Daoy (cell line): ENCODE results near the gene ABHD17A. TPM values are rescaled to one million over a fixed set of nuclear protein-coding genes. Genes with fewer than 3 reads are reported as not detected.
A peak's percentile ranks its signal among the peaks of the same experiment; 100 is the strongest.

ENCODE experiments used
- DNase-seq: peaks from one replicate; pipeline ENCODE4 v3.0.0-alpha.2; 2015; ENCODE audit warnings: low read depth
- total RNA-seq: library from RNA; depleted of rRNA; stranded (reverse); fragments of >200 nt; shearing (Covaris generic); gene quantifications from 2 replicates; pipeline ENCODE4 v1.2.3, GENCODE V29; 2014; rRNA removed

The ABHD17A gene
- total RNA-seq, 1 experiment from 2014 or later: 76.5 TPM

DNA sequence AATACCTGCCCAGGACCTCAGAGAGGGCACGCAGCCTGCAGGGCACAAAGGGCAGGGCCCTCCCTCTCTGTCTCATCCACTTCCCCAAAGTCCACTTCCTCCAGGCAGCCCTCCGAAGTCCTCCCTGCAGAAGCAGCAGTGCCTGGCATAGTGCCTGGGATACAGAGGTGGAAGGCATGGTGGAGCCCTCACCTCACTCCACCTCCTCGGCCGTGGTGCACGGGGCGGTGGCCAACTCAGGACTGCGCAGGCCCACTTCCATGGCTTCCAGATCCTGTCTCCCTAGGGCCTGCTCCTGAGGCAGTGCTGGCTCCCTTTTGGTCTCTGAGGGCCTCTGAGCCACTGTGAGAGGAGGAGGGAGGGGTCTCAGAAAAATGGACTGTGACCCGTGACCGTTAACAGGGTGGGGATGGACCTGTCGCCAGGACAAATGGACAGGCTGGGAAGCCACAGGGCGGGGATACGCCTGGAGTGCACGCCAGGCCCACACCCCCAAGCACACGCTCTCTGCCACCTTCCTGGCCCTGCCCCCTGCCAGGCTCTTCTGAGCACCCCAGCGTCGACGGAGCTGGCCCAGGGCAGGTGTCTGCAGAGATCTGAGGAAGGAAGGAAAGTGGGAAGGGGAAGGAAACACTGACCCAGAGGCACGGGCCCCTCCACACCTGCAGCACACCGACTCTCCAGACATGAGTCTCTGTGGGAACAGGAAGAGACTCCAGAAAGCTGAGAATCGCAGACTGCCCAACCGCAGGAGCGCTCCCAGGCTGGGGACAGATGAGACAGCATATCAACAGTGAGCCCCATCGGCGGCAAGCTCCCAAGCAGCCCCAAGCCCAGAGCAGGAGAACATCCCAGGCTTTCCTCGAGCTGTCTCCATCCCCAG, 45.4 kb downstream of the ABHD17A start:
- no peak for DNase-seq

- DNase-seq: peak; percentile 58
Measured at GRCh38 chr19:1837625-1838105, 47.6 kb downstream of the ABHD17A start.

- DNase-seq: no peak
Measured at GRCh38 chr19:1837222-1837565, 48.1 kb downstream of the ABHD17A start.

DNA sequence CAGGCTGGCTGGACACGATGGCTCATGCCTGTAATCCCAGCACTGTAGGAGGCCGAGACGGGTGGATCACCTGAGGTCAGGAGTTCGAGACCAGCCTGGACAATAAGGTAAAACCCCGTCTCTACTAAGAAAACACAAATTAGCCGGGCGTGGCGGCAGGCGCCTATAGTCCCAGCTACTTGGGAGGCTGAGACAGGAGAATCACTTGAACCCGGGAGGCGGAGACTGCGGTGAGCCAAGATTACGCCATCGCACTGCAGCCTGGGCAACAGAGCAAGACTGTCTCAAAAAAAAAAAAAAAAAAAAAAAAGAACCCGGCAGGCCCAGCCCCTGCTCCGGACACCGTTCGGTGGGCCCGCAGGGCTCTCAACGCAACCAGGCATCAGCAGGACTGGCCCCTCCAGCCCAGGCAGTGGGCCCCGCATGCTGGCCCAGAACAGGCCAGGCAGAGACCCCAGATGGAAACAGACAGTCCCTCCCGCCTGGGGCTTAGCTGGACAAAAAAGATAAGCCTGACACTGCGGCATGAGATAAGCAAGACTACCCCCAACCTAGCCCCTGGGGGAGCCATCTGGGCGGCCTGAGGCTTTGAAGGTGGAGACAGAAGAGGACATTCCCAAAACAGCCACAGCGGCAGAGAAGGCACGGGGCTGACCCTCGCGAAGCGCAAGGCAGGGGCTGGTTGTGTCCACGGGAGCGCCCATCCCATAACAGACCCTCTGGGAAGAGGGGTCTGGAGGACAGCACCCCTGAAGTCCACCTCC, 48.7 kb downstream of the ABHD17A start:
- DNase-seq: no peak

DNA sequence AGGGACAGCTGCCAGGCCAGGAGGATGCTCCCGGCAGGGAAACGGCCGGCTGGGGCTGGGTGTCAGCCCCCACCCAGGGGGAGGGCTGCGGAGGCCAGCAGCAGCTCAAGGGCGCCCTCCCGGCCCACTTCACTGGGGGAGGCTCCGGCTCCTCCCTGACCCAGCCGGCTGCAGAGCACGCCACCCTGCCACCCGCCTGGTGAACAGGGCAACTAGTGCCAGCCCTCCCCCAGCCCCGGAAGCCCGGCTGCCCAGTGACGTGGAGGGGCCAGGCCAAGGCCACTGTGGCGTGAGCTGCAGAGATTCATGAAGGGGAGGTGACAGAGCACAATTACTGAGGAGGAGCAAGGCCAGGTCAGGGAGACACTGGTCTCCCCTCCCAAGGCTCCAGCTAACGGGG, 51.8 kb downstream of the ABHD17A start:
- no peak for DNase-seq

DNA sequence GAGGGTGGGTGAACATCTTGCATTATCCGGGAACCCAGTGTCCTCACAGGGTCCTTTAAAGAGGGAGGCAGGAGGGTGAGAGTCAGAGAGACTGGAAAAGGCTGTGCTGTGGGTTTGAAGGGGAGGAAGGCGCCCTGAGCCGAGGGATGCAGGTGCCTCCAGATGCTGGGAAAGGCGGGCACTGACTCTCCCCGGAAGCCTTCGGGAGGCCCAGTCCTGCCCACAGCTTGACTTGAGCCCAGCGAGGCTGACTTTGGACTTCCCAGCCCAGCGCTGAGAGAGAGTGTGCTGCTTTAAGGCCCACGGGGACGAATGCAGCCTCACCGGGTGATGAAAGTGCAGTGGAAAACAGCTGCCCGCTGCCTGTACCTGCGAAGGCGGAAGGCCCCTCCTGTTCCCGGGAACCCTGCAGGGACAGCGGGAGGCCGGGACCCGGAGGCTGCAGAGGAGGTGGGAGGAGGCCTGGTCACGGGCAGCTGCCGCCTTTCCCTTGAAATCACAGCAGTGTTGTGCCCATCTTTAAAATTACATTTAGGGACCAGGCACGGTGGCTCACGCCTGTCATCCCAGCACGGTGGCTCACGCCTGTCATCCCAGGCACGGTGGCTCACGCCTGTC, 53.1 kb downstream of the ABHD17A start:
- DNase-seq: no peak

GRCh38 chr19:1830978-1831377, 54.3 kb downstream of the ABHD17A start:
- no peak for DNase-seq

GRCh38 chr19:1830568-1830967, 54.7 kb downstream of the ABHD17A start:
- no peak for DNase-seq

DNA sequence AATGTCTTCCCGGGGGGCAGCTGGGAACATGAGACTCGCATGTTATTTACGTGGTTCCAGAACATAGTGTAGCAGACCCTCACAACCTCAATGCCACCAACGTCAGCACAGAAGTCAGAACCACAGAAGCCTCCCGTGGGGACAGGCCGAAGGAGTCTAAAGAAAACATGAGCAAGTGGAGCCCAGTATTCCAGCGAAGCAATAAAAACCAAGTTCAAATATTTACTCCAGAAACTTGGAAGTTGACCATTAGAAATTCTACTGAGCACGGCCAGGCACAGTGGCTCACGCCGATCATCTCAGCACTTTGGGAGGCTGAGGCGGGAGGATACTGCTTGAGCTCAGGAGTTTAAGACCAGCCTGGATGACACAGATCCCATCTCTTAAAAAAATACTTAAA, 55.3 kb downstream of the ABHD17A start:
- DNase-seq: no peak

GRCh38 chr19:1828279-1829238, 56.7 kb downstream of the ABHD17A start:
- DNase-seq: no peak

DNA sequence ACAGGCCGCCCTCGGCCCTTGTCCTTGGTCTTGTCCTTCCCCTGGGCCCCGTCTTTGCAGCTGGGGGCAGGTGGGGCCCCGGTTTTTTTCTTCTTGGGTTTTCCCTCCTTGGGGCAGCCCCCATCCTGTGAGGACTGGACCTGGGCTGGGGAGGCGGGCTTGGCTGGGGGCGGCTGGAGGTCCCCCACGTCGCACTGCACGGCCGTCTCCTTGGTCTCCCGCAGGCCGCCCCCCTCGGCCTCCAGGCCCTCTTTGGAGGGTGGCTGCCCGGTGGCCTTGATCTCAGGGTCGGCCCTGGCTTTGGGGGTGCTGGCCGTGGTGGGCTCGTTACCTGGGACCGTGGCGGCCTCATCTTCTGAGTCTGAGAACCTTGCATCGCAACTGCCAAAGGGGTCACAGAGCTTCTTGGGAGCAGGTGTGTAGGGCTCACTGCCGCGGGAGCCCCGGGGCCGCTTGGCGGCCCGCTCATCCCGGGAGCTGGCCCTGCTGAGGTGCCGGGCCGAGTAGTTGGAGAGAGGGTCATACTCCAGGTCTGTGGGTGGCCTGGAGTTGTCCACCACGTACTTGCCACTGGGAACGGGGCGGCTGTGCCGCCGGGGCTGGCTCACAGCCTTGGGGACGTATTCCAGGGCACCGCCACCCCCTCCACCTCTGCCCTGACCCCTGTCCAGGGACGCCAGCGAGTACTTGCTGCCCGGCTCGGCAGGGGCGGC, 57.6 kb downstream of the ABHD17A start:
- DNase-seq: no peak

Other genes starting within 250 kb of the ABHD17A start
- 91.7 and 92.8 TPM in 2 replicates for gene TCF3, start 232.9 kb downstream of the ABHD17A start, total RNA-seq
- not detected in 2 replicates for gene ONECUT3, start 132.0 kb downstream of the ABHD17A start, total RNA-seq
- gene ATP8B3, start 73.2 kb downstream of the ABHD17A start, total RNA-seq: 1.8 TPM in 1 of 2 replicates, not detected in the other
- 8.1 and 11.3 TPM in 2 replicates for gene REXO1, start 37.0 kb downstream of the ABHD17A start, total RNA-seq
- gene KLF16, start 21.9 kb downstream of the ABHD17A start, total RNA-seq: 5.5 and 5.7 TPM in 2 replicates
- 4.0 and 11.1 TPM in 2 replicates for gene ADAT3, start 19.9 kb upstream of the ABHD17A start, total RNA-seq
- gene SCAMP4, start 19.9 kb upstream of the ABHD17A start, total RNA-seq: 51.6 and 65.8 TPM in 2 replicates
- gene CSNK1G2, start 55.7 kb upstream of the ABHD17A start, total RNA-seq: 53.9 and 54.1 TPM in 2 replicates
- 18.2 and 19.9 TPM in 2 replicates for gene BTBD2, start 130.2 kb upstream of the ABHD17A start, total RNA-seq
- gene MKNK2, start 165.7 kb upstream of the ABHD17A start, total RNA-seq: 31.3 and 33.9 TPM in 2 replicates
- 11.1 and 13.5 TPM in 2 replicates for gene MOB3A, start 210.8 kb upstream of the ABHD17A start, total RNA-seq
- not detected in 2 replicates for gene IZUMO4, start 211.4 kb upstream of the ABHD17A start, total RNA-seq